A549 (cell line): Measurements from ENCODE around the gene CLSTN1.

Source experiments
- BHLHE40 ChIP-seq: IDR thresholded peaks from 2 replicates; pipeline ENCODE4 v1.6.1; 2012; ENCODE audit warnings: low read depth, low read length, inconsistent platforms
- CHD2 ChIP-seq: fragments of 150-350 bp; IDR thresholded peaks from 2 replicates; pipeline ENCODE4 v1.6.1; 2014; ENCODE audit warnings: low read length; ENCODE audit not compliant: partially characterized antibody
- CTCF ChIP-seq: fragments of >200 bp; sonication (Bioruptor Twin); formaldehyde crosslinking; IDR thresholded peaks from 3 replicates; pipeline ENCODE4 v1.5.1; 2016
- EP300 ChIP-seq, 2 experiments: fragments of >200 bp; sonication (Bioruptor Twin); formaldehyde crosslinking; IDR thresholded peaks; 2 replicates in 1 of 2; 3 replicates in 1 of 2; pipeline ENCODE4 v1.6.1; 2016 to 2017
- HOXA7 ChIP-seq: fragments of 250-450 bp; sonication (Bioruptor Pico); IDR thresholded peaks from 2 replicates; pipeline ENCODE4 v1.5.0; 2020; ENCODE audit warnings: mild to moderate bottlenecking, moderate library complexity
- KDM1A ChIP-seq: fragments of 200-600 bp; sonication (generic); IDR thresholded peaks from 2 replicates; pipeline ENCODE4 v1.6.1; 2016; ENCODE audit warnings: low read depth, mild to moderate bottlenecking
- MAZ ChIP-seq: fragments of 150-350 bp; IDR thresholded peaks from 2 replicates; pipeline ENCODE4 v1.6.1; 2014; ENCODE audit warnings: antibody characterized with exemption, low read depth, low read length, borderline replicate concordance
- MYC ChIP-seq: IDR thresholded peaks from 2 replicates; pipeline ENCODE4 v1.6.1; 2012; ENCODE audit warnings: mild to moderate bottlenecking, inconsistent platforms, low read length, improper control_type of control experiment, borderline replicate concordance
- POLR2A ChIP-seq: IDR thresholded peaks from 2 replicates; pipeline ENCODE4 v1.6.1; 2012; ENCODE audit warnings: mild to moderate bottlenecking, low read length
- POLR2AphosphoS2 ChIP-seq: conservative IDR thresholded peaks from 2 replicates; pipeline ENCODE4 v1.6.1; 2012; ENCODE audit warnings: low read length, improper control_type of control experiment, inconsistent platforms
- RFX5 ChIP-seq: fragments of 450-650 bp; IDR thresholded peaks from 2 replicates; pipeline ENCODE4 v1.7.1; 2014; ENCODE audit warnings: antibody characterized with exemption, mild to moderate bottlenecking, moderate library complexity
- USF2 ChIP-seq: fragments of 450-650 bp; IDR thresholded peaks from 2 replicates; pipeline ENCODE4 v1.6.1; 2014; ENCODE audit warnings: antibody characterized with exemption
- TF ChIP-seq, protein P1 (sequence below): IDR thresholded peaks from 2 replicates; pipeline ENCODE4 v1.6.1; 2012

GRCh38 chr1:9821710-9822109 is 2.1 kb downstream of the CLSTN1 start:
- no peak for TF ChIP-seq POLR2A
- TF ChIP-seq CTCF, result no peak
- TF ChIP-seq POLR2AphosphoS2, result no peak
- no peak for TF ChIP-seq HOXA7 (CRISPR knock-in tag)
- TF ChIP-seq RFX5, result no peak
- TF ChIP-seq, protein P1, sequence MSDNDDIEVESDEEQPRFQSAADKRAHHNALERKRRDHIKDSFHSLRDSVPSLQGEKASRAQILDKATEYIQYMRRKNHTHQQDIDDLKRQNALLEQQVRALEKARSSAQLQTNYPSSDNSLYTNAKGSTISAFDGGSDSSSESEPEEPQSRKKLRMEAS, result no peak
- TF ChIP-seq MAZ, result no peak
- no peak for TF ChIP-seq MYC
- TF ChIP-seq CHD2, result no peak
- no peak for TF ChIP-seq BHLHE40
- TF ChIP-seq EP300 (IDR thresholded peaks at IDR 0.05), result no peak
- no peak for TF ChIP-seq KDM1A
- TF ChIP-seq USF2, result no peak
